HUES6 (cell line): ENCODE results near the gene COG5.

Source experiments
- H3K27ac ChIP-seq: 2 replicates; pipeline ENCODE4 v1.7.0; 2013; ENCODE audit warnings: low read depth, mild to moderate bottlenecking, low read length, inconsistent platforms
- H3K27me3 ChIP-seq: 2 replicates; pipeline ENCODE4 v1.6.1; 2013; ENCODE audit warnings: low read length; ENCODE audit not compliant: control insufficient read depth, insufficient read depth
- H3K36me3 ChIP-seq: 2 replicates; pipeline ENCODE4 v1.6.1; 2013; ENCODE audit warnings: low read length; ENCODE audit not compliant: control insufficient read depth, insufficient read depth
- H3K4me1 ChIP-seq: 2 replicates; pipeline ENCODE4 v1.6.1; 2013; ENCODE audit warnings: low read length; ENCODE audit not compliant: control insufficient read depth, insufficient read depth
- H3K4me3 ChIP-seq: 2 replicates; pipeline ENCODE4 v1.5.1; 2013; ENCODE audit warnings: low read depth, low read length
- H3K9ac ChIP-seq: one replicate; pipeline ENCODE4 v1.6.1; 2013; ENCODE audit warnings: mild to moderate bottlenecking, low read length
- H3K9me3 ChIP-seq: 2 replicates; pipeline ENCODE4 v1.6.1; 2013; ENCODE audit warnings: low read depth, low read length; ENCODE audit not compliant: control insufficient read depth, insufficient read depth

Gene COG5

GRCh38 chr7:107390916-107391315 lies 172.8 kb downstream of the COG5 start:
- Histone ChIP-seq H3K4me1 (peaks cover 41% of the 10 kb centered on the region), H3K27ac (no peak overlapping the region), H3K4me3 (no peak overlapping the region), H3K36me3 (no peaks in the 10 kb centered on the region), H3K9me3 (no peaks in the 10 kb centered on the region), H3K27me3 (no peaks in the 10 kb centered on the region), H3K9ac (no peak overlapping the region)

- no peak overlapping the region for H3K4me3 ChIP-seq
- H3K4me1 ChIP-seq, result peaks cover 41% of the 10 kb centered on the region
- H3K27ac ChIP-seq, result no peak overlapping the region
- H3K9me3 ChIP-seq, result 0 out of 2 replicates have a peak, but pooled peaks cover 2% of the 10 kb centered on the region
- no peaks in the 10 kb centered on the region for H3K27me3 ChIP-seq
- H3K9ac ChIP-seq, result no peak overlapping the region
- H3K36me3 ChIP-seq, result no peaks in the 10 kb centered on the region; the same call in 1 of the 2 replicates
These were observed 175.1 kb downstream of the COG5 start for GRCh38 chr7:107388604-107389003.

- Histone ChIP-seq H3K36me3 (no peaks in the 10 kb centered on the region; the same call in 1 of the 2 replicates), H3K4me3 (no peak overlapping the region), H3K9ac (no peak overlapping the region), H3K4me1 (peaks cover 41% of the 10 kb centered on the region), H3K27me3 (no peaks in the 10 kb centered on the region), H3K27ac (no peak overlapping the region), H3K9me3 (peaks cover 5% of the 10 kb centered on the region; the same call in 1 of the 2 replicates)
These were observed 176.0 kb downstream of the COG5 start for GRCh38 chr7:107387573-107388219.

DNA sequence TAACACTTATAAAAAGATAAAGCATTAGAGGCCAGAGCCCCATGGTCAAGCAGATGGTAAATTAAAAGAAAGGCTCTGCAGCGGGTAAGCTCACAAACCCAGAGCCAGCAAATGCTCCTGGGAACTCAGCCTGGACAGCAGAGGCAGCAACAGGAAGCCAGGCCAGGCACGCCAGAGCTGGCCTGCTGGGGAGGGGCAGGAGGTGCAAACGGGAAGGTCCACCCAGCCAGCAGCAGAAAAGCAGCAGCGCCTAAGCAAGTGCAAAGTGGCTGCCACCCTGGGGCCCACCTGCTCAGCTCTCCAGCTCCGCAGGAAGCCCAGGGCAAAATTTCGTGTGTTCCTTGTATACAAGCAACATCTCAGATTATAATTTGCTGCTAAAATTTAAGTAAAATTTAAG lies 176.6 kb downstream of the COG5 start:
- no peaks in the 10 kb centered on the region; the same call in 1 of the 2 replicates for H3K36me3 ChIP-seq
- no peak overlapping the region for H3K27ac ChIP-seq
- no peak overlapping the region for H3K4me3 ChIP-seq
- H3K9me3 ChIP-seq, result peaks cover 5% of the 10 kb centered on the region; the same call in 1 of the 2 replicates
- H3K27me3 ChIP-seq, result no peaks in the 10 kb centered on the region
- H3K4me1 ChIP-seq, result peaks cover 41% of the 10 kb centered on the region
- H3K9ac ChIP-seq, result no peak overlapping the region

DNA sequence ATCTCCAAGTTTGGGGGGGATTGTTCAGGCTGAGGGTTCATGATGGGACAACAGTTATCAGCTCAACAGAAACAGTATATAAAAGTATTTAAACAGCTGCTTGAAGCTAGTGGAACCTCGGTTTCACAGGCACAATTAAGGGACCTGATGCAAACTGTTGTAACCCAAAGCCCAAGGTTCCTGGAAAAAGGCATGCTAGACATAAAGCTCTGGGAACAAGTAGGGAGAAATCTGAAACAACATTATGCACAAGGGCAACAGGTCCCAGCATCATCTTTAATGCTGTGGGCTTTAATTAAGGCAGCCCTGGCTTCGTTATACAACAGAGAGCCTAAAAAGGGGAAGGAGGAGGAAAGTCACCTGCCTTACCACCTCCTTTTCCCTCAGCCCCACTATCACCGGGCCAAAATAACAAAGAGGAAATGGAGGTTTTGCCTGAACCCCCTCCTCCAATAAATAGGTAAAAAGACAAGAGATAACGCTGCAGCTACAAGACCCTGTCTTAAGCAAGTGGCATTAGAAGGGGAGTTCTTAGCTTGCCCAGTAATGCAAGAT lies 177.1 kb downstream of the COG5 start:
- Histone ChIP-seq H3K9ac (no peak overlapping the region), H3K4me1 (peaks cover 41% of the 10 kb centered on the region), H3K36me3 (no peaks in the 10 kb centered on the region; the same call in 1 of the 2 replicates), H3K27me3 (no peaks in the 10 kb centered on the region), H3K9me3 (peaks cover 5% of the 10 kb centered on the region; the same call in 1 of the 2 replicates), H3K4me3 (no peak overlapping the region), H3K27ac (no peak overlapping the region)

GRCh38 chr7:107384025-107384424 lies 179.7 kb downstream of the COG5 start:
- Histone ChIP-seq H3K4me3 (no peak overlapping the region), H3K27ac (no peak overlapping the region), H3K36me3 (no peaks in the 10 kb centered on the region; the same call in 1 of the 2 replicates), H3K27me3 (no peaks in the 10 kb centered on the region), H3K9ac (no peak overlapping the region), H3K4me1 (peaks cover 21% of the 10 kb centered on the region), H3K9me3 (peaks cover 5% of the 10 kb centered on the region; the same call in 1 of the 2 replicates)

DNA sequence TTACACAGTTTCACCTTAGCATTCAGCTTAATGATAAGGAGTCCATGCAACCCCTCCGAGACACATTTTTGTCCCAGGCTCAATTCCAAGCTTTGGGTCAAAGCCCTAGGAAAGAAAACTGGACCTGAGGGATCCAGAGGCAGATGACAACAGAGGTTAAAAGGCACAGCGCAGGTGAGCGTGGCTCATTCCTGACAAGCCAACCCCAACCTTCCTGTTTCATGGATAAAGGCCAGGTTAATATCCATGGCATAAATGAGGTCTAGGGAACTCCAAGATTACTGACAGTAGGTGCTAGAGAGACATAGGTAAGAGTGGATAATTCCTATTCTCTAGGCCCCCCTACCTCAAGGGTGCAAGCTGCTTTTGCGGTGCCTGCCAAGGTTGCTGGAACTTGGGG lies 180.5 kb downstream of the COG5 start:
- peaks cover 20% of the 10 kb centered on the region for H3K4me1 ChIP-seq
- H3K9ac ChIP-seq, result no peak overlapping the region
- no peak overlapping the region for H3K4me3 ChIP-seq
- peaks cover 5% of the 10 kb centered on the region; the same call in 1 of the 2 replicates for H3K9me3 ChIP-seq
- H3K36me3 ChIP-seq, result no peaks in the 10 kb centered on the region; the same call in 1 of the 2 replicates
- H3K27me3 ChIP-seq, result no peaks in the 10 kb centered on the region
- no peak overlapping the region for H3K27ac ChIP-seq

DNA sequence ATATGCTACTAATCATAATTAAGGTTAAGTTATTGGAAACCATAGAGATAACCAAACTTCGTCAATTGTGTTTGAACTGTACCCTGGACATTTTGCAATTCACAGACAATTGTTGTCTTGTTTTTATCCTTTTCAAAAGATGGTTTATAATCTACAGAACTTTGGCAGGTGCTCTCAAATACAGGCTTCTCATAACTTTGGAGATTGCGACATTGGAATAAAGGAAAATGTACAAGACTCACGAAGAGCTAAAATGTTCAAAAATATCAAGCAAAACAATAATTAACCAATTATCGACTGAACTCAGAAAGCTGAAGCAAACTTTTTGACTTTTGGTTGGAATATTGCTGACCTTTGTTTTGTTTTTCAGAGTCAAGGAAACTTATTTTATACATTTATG lies 182.3 kb downstream of the COG5 start:
- H3K36me3 ChIP-seq, result no peaks in the 10 kb centered on the region; the same call in 1 of the 2 replicates
- peaks cover 3% of the 10 kb centered on the region for H3K4me1 ChIP-seq
- H3K4me3 ChIP-seq, result no peak overlapping the region
- no peak overlapping the region for H3K27ac ChIP-seq
- H3K9ac ChIP-seq, result no peak overlapping the region
- H3K9me3 ChIP-seq, result peaks cover 5% of the 10 kb centered on the region; the same call in 1 of the 2 replicates
- H3K27me3 ChIP-seq, result no peaks in the 10 kb centered on the region

- Histone ChIP-seq H3K27me3 (no peaks in the 10 kb centered on the region), H3K36me3 (no peaks in the 10 kb centered on the region), H3K27ac (no peak overlapping the region), H3K4me1 (no peaks in the 10 kb centered on the region), H3K9me3 (no peaks in the 10 kb centered on the region), H3K9ac (no peak overlapping the region), H3K4me3 (no peak overlapping the region)
These were observed 190.4 kb downstream of the COG5 start for GRCh38 chr7:107373354-107373753.

GRCh38 chr7:107372298-107372697 lies 191.4 kb downstream of the COG5 start:
- Histone ChIP-seq H3K9ac (no peak overlapping the region), H3K4me1 (no peaks in the 10 kb centered on the region), H3K36me3 (no peaks in the 10 kb centered on the region), H3K27ac (no peak overlapping the region), H3K4me3 (no peak overlapping the region), H3K27me3 (no peaks in the 10 kb centered on the region), H3K9me3 (no peaks in the 10 kb centered on the region)

GRCh38 chr7:107370816-107371215 lies 192.9 kb downstream of the COG5 start:
- Histone ChIP-seq H3K4me1 (0 out of 2 replicates have a peak, but pooled peaks cover under 1% of the 10 kb centered on the region), H3K9me3 (no peaks in the 10 kb centered on the region), H3K27me3 (no peaks in the 10 kb centered on the region), H3K9ac (no peak overlapping the region), H3K36me3 (no peaks in the 10 kb centered on the region), H3K27ac (no peak overlapping the region), H3K4me3 (no peak overlapping the region)
